ENCODE data around the gene ARMH3. TPM values are rescaled to one million over a fixed set of nuclear protein-coding genes. Genes with fewer than 3 reads are reported as not detected.

Gene ARMH3
- total and polyA plus RNA-seq, 10 of the 15 experiments (the other 5 are each of a cell fraction or from before 2014, with no cell fraction given) = 13.0 to 33.0 (median 16.4) TPM

DNA sequence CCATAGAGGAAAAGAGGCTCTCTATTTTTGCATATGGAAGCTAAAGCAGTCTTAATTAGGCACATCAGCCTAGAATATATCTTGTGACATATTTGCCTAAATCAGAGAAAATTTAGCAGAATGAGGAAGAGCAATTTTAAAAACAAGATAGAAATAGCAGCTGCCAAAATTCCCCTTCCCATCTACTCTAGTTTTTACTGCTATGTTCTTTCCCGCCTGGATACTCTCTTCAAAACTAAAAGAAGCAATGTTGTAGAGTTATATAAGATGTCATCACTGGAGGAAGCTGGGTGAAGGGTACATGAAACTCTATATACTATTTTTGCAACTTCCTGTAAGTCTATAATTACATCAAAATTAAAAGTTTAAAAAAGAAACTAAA is 87.0 kb downstream of the ARMH3 start:
- H3K36me3 ChIP-seq (ENCODE audit: control insufficient read depth in 2 of 2, insufficient read depth in 2 of 2, low read length in 1 of 2) = peaks cover 0 to 12% of the 10 kb centered on the region in 2 experiments; a peak in 3 of 4 replicates
- H3K27ac ChIP-seq (ENCODE audit: control insufficient read depth, insufficient read depth) = peak overlapping the region; percentile 99
- in situ Hi-C loops (cut with MboI) (no loop called here), intact Hi-C loops (cut with micrococcal nuclease; ENCODE audit: unreplicated experiment) (loop anchor here (1.0 to 2.0 kb wide), 2 partner anchors 32 to 66 kb away; no protein-coding TSS in a partner anchor)
- peak overlapping the region; percentile 86 for H3K4me2 ChIP-seq (ENCODE audit: control insufficient read depth, insufficient read depth)
- DNase-seq (ENCODE audit: low read depth, low spot score) (peak; percentile 76), ATAC-seq (peak; percentile 72), FAIRE-seq (no peak)
- BruUV-seq (replicated peaks) = no TSS peak
- H3K9me3 ChIP-seq (replicated peaks; ENCODE audit: control insufficient read depth, insufficient read depth, low read length) = no peaks in the 10 kb centered on the region
- H3K4me1 ChIP-seq (ENCODE audit: control insufficient read depth, insufficient read depth, low read length) = peaks cover 80% of the 10 kb centered on the region
- H2AFZ ChIP-seq (ENCODE audit: control insufficient read depth, low read depth, low read length) = no peak overlapping the region
- no peaks in the 10 kb centered on the region for H3K27me3 ChIP-seq (replicated peaks in 1 of 2; ENCODE audit: control insufficient read depth in 2 of 2, insufficient read depth in 2 of 2, low read length in 1 of 2)
- RAD21 ChIA-PET (ENCODE audit: unreplicated experiment) = interaction anchor here (0.7 to 7.7 kb wide), 20 partner anchors 11 to 398 kb away, joined by 3 to 68 read pairs (median 4); no protein-coding TSS in a partner anchor
- POLR2A ChIA-PET = interaction anchor here (0.7 to 7.4 kb wide), 15 partner anchors 8 to 80 kb away, joined by 3 to 67 read pairs (median 5); no protein-coding TSS in a partner anchor
- H3K9ac ChIP-seq (ENCODE audit: control insufficient read depth, insufficient read depth, low read length) = peak overlapping the region; percentile 73
- peaks cover 9% of the 10 kb centered on the region for H3K79me2 ChIP-seq (ENCODE audit: control insufficient read depth, insufficient read depth, low read length)
- no peaks in the 10 kb centered on the region for H4K20me1 ChIP-seq (ENCODE audit: control insufficient read depth, insufficient read depth)
- SMC1A ChIA-PET (ENCODE audit: uncharacterized antibody, unreplicated experiment) = interaction anchor here (0.6 to 12.4 kb wide), 19 partner anchors 10 to 131 kb away, joined by 3 to 298 read pairs (median 8); no protein-coding TSS in a partner anchor
- H3K4me3 ChIP-seq = no peak overlapping the region
- 0% methylated on average over 1 of the region's 1 CpG for WGBS (ENCODE audit: insufficient coverage, insufficient replicate concordance, low lambda C conversion rate, missing lambda C conversion rate)
- CTCF ChIA-PET = interaction anchor here (0.6 to 8.3 kb wide), 21 partner anchors 10 to 237 kb away, joined by 3 to 73 read pairs (median 6); no protein-coding TSS in a partner anchor
- TF ChIP-seq POU2F2 (IDR thresholded peaks at IDR 0.05; ENCODE audit: borderline replicate concordance, low read depth, low read length) (0 out of 3 replicates have a peak, but pooled peaks have one; percentile 19), POLR2AphosphoS5 (IDR thresholded peaks at IDR 0.05; ENCODE audit: low read length) (no peak), SMC3 (IDR thresholded peaks at IDR 0.05; ENCODE audit: borderline replicate concordance, low read length) (peak; percentile 3; the same call in 1 of the 2 replicates), RELA (IDR thresholded peaks at IDR 0.05; ENCODE audit: borderline replicate concordance, partially characterized antibody) (peak; percentile 88), MTA2 (IDR thresholded peaks at IDR 0.05; ENCODE audit: low read depth) (peak; percentile 78), TCF7 (IDR thresholded peaks at IDR 0.05; ENCODE audit: borderline replicate concordance) (peak; percentile 25; the same call in 1 of the 2 replicates), POLR2A (IDR thresholded peaks at IDR 0.05; ENCODE audit: low read depth, low read length) (no peak), IKZF1 (conservative IDR thresholded peaks at IDR 0.05) (peak; percentile 83), RUNX3 (IDR thresholded peaks at IDR 0.05; ENCODE audit: low read length) (peak; percentile 68), JUNB (IDR thresholded peaks at IDR 0.05) (peak; percentile 86), ZNF217 (IDR thresholded peaks at IDR 0.05) (peak; percentile 58; the same call in 1 of the 2 replicates), TAF1 (IDR thresholded peaks at IDR 0.05; ENCODE audit: borderline replicate concordance, low read depth, low read length) (no peak), TBL1XR1 (IDR thresholded peaks at IDR 0.05; ENCODE audit: low read depth, low read length) (peak; percentile 94), BRCA1 (IDR thresholded peaks at IDR 0.05; ENCODE audit: low read depth, low read length) (no peak), ZNF622 (IDR thresholded peaks at IDR 0.05) (no peak), ZZZ3 (IDR thresholded peaks at IDR 0.05; ENCODE audit: control insufficient read depth, insufficient read length, low read depth) (no peak), RAD21 (IDR thresholded peaks at IDR 0.05; ENCODE audit: insufficient read depth, low read depth, low read length) (no peak), CREM (IDR thresholded peaks at IDR 0.05; ENCODE audit: low read depth) (peak; percentile 85)
- TF ChIP-seq, protein P1, sequence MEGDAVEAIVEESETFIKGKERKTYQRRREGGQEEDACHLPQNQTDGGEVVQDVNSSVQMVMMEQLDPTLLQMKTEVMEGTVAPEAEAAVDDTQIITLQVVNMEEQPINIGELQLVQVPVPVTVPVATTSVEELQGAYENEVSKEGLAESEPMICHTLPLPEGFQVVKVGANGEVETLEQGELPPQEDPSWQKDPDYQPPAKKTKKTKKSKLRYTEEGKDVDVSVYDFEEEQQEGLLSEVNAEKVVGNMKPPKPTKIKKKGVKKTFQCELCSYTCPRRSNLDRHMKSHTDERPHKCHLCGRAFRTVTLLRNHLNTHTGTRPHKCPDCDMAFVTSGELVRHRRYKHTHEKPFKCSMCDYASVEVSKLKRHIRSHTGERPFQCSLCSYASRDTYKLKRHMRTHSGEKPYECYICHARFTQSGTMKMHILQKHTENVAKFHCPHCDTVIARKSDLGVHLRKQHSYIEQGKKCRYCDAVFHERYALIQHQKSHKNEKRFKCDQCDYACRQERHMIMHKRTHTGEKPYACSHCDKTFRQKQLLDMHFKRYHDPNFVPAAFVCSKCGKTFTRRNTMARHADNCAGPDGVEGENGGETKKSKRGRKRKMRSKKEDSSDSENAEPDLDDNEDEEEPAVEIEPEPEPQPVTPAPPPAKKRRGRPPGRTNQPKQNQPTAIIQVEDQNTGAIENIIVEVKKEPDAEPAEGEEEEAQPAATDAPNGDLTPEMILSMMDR (IDR thresholded peaks at IDR 0.05 in 2 of 3, conservative IDR thresholded peaks at IDR 0.05 in 1 of 3; ENCODE audit: control insufficient read depth in 2 of 3, extremely low read depth in 1 of 3, insufficient read depth in 1 of 3, low read depth in 3 of 3, low read length in 3 of 3) = no peak
- TF ChIP-seq, protein P2, sequence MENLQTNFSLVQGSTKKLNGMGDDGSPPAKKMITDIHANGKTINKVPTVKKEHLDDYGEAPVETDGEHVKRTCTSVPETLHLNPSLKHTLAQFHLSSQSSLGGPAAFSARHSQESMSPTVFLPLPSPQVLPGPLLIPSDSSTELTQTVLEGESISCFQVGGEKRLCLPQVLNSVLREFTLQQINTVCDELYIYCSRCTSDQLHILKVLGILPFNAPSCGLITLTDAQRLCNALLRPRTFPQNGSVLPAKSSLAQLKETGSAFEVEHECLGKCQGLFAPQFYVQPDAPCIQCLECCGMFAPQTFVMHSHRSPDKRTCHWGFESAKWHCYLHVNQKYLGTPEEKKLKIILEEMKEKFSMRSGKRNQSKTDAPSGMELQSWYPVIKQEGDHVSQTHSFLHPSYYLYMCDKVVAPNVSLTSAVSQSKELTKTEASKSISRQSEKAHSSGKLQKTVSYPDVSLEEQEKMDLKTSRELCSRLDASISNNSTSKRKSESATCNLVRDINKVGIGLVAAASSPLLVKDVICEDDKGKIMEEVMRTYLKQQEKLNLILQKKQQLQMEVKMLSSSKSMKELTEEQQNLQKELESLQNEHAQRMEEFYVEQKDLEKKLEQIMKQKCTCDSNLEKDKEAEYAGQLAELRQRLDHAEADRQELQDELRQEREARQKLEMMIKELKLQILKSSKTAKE (IDR thresholded peaks at IDR 0.05; ENCODE audit: low read depth, poor library complexity, severe bottlenecking) = peak; percentile 67
- TF ChIP-seq, protein P3, sequence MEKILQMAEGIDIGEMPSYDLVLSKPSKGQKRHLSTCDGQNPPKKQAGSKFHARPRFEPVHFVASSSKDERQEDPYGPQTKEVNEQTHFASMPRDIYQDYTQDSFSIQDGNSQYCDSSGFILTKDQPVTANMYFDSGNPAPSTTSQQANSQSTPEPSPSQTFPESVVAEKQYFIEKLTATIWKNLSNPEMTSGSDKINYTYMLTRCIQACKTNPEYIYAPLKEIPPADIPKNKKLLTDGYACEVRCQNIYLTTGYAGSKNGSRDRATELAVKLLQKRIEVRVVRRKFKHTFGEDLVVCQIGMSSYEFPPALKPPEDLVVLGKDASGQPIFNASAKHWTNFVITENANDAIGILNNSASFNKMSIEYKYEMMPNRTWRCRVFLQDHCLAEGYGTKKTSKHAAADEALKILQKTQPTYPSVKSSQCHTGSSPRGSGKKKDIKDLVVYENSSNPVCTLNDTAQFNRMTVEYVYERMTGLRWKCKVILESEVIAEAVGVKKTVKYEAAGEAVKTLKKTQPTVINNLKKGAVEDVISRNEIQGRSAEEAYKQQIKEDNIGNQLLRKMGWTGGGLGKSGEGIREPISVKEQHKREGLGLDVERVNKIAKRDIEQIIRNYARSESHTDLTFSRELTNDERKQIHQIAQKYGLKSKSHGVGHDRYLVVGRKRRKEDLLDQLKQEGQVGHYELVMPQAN (conservative IDR thresholded peaks at IDR 0.05) = no peak
